ENCODE measurements around the gene BANP.
A peak's percentile ranks its signal among the peaks of the same experiment; 100 is the strongest.
"Not testable (repeated sequence)": the region's sequence is repeated elsewhere in the genome, so short reads cannot be mapped to it uniquely, and the experiment has no call there.

Gene BANP

DNA sequence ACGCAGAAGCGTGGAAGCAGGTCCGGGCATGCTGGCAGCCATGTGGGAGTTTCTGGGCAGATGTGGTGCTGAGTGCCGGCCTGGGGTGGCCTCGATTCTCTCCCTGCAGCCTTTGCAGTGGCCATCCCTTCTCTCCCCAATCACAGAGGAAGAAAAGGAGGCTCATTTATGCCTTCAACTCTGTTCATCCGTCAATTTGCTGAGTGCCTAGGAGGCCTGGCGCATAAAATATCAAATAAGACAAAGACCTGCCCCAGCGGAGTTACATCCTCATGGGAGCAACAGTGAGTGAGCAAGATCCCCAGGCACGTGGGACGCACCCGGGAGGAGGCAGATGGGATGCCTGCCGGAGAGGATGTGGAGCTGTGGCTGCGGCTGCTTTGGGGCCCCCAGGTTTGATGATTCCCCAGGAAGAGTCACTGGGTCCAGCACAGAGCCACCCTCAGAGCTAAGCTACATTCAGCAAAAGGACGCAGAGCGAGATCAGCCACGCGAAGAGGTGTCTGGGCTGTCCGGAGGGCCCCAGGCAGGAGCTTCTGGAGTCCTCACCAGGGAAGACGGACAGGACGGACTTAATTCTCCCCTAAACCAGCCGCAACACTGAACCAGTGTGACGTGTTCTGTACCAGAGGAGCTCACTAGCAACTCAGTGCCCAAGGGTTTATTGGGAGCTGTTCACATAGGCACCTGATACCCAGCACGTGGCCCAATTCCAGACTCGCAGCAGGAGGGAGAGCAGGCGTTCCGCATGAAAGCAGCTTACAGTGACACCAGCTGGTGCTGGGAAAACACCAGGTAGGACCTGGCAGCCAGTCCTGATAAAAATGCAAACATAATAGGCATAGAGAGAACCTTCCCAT lies 26.2 kb upstream of the BANP start:
- TF ChIP-seq CTCF (IDR thresholded peaks at IDR 0.05; ENCODE audit: extremely low read depth, missing control alignments): no peak
- no peak for DNase-seq (ENCODE audit: low spot score)

- DNase-seq (ENCODE audit: low spot score): peak; percentile 78
- no peak for TF ChIP-seq CTCF (IDR thresholded peaks at IDR 0.05; ENCODE audit: extremely low read depth, missing control alignments)
Observed at GRCh38 chr16:87926246-87927194, 24.7 kb upstream of the BANP start.

DNA sequence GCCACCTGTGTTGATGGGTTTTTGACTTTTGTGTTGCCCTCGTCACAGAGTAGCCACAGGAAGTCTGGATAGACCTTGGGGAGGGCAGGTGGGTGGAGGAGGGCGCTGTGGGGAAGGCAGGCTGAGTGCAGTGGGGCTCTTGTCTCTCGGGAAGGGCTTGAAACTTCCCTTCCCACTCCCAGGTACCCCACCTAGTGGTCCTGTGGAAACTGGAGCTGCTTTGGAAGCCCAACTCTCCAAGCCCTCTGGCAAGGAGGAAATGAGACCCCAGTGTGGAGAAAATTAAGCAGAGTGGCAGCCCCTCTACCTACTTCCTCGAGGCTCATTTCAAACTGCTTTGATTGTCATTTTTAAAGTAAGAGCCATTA lies 24.1 kb upstream of the BANP start:
- no peak for DNase-seq (ENCODE audit: low spot score)
- TF ChIP-seq CTCF (IDR thresholded peaks at IDR 0.05; ENCODE audit: extremely low read depth, missing control alignments): no peak

DNA sequence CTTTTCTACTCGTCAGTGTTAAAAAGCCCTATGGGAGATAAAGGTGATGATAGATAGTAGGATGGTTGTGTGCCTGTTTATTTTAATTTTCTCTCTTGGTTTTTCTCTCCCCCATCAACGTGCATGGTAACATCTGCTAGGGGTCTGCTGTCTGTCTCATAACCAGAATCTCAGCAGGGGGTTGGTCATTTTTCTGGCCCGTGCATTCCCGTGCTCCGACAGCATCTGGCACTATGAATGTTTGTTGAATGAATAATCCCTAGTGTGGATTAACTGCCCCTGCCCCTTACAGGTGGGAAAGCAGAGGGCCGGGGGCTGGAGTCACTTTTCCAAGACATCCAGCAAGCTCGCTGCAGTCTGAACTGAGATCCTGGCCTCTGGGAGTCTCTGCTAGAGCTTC lies 21.2 kb upstream of the BANP start:
- no peak for DNase-seq (ENCODE audit: low spot score)
- no peak for TF ChIP-seq CTCF (IDR thresholded peaks at IDR 0.05; ENCODE audit: extremely low read depth, missing control alignments)

GRCh38 chr16:87930456-87930855 lies 20.8 kb upstream of the BANP start:
- peak; percentile 4 for TF ChIP-seq CTCF (IDR thresholded peaks at IDR 0.05; ENCODE audit: extremely low read depth, missing control alignments)
- no peak for DNase-seq (ENCODE audit: low spot score)

GRCh38 chr16:87931504-87931903 lies 19.7 kb upstream of the BANP start:
- no peak for TF ChIP-seq CTCF (IDR thresholded peaks at IDR 0.05; ENCODE audit: extremely low read depth, missing control alignments)
- no peak for DNase-seq (ENCODE audit: low spot score)

DNA sequence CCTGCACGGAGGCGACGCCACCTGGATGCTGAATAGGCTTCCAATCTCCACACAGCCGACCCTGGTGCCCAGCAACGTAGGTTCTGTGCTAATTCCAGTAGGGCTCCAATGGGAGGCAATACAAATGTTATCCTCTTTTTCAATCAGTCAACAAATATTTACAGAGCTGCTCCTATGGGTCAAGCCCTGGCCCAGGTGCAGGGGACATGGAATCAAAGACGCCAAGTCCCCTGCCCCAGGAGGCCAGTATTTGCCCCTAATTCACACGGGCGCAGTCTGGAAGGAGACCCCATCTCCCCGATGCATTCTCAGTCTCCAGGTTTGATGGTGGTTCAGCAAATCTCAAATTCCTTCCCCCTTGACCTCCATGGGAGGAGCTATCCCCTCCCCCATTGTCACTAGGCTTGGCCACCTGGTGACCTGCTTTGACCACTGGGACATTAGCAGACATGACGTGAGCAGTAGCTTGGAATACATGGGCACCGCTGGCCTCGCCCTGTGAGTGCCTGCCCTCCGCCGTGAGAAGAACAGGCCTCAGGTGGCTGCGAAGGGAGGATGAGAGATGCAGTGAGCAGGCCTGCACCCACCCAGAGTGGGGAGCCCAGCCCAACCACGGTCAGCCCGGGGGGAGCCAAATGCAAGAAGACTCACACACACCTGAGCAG lies 18.6 kb upstream of the BANP start:
- not testable (repeated sequence) for DNase-seq (ENCODE audit: low spot score)

All from GM20000 (cell line).